Body of pancreas (tissue), 4 donors: Measurements from ENCODE around the gene CPNE2. TPM values are rescaled to one million over a fixed set of nuclear protein-coding genes. Genes with fewer than 3 reads are reported as not detected.
"Not testable (repeated sequence)": the region's sequence is repeated elsewhere in the genome, so short reads cannot be mapped to it uniquely, and the experiment has no call there.

Experiments
- ATAC-seq: fragments of 150-250 bp; one replicate; pipeline ENCODE4 v1.9.1; 2016
- DNase-seq, 4 donors: peaks; one replicate each; pipeline ENCODE4 v3.0.0-alpha.2; 2019
- H3K27ac ChIP-seq, 4 donors: fragments of 200-600 bp; sonication (generic); 1 replicate in 3 of 4; 2 replicates in 1 of 4; pipeline versions ENCODE4 v1.5.1 to v1.6.1; 2016 to 2019; ENCODE audit warnings: mild to moderate bottlenecking in 1 of 4, mixed read lengths in 1 of 4, moderate library complexity in 1 of 4
- H3K27me3 ChIP-seq, 2 donors: fragments of 200-600 bp; sonication (generic); one replicate each; pipeline ENCODE4 v1.6.0; 2016; ENCODE audit warnings: mild to moderate bottlenecking in 1 of 2
- H3K36me3 ChIP-seq, 2 donors: fragments of 200-600 bp; sonication (generic); replicated peaks in 1 of 2; 2 replicates each; pipeline ENCODE4 v1.5.1; 2016; ENCODE audit warnings: low read depth in 2 of 2; ENCODE audit not compliant: insufficient read depth in 1 of 2
- H3K4me1 ChIP-seq: fragments of 200-600 bp; sonication (generic); one replicate; pipeline ENCODE4 v1.6.0; 2016
- H3K4me3 ChIP-seq, 2 donors: fragments of 200-600 bp; sonication (generic); 1 replicate in 1 of 2; 2 replicates in 1 of 2; pipeline ENCODE4 v1.5.1; 2016 to 2019
- H3K9me3 ChIP-seq, 3 donors: fragments of 200-600 bp; sonication (generic); 1 replicate in 2 of 3; 2 replicates in 1 of 3; pipeline ENCODE4 v1.5.1; 2016
- CTCF ChIP-seq, 7 experiments: fragments of 450-650 bp in 4 of 7; fragments of 200-600 bp in 3 of 7; sonication (generic) in 3 of 7; IDR thresholded peaks; one replicate each; pipeline ENCODE4 v1.5.1; 2016 to 2019; ENCODE audit warnings: antibody characterized with exemption in 7 of 7
- POLR2A ChIP-seq, 3 donors: fragments of 450-650 bp; IDR thresholded peaks; one replicate each; pipeline ENCODE4 v1.6.1; 2016; ENCODE audit warnings: antibody characterized with exemption in 3 of 3, mild to moderate bottlenecking in 2 of 3
- WGBS, 2 donors: methylation state at CpG; one replicate each; pipeline ENCODE4 v1.1.5; 2017; 5-methylcytosine and 5-hydroxymethylcytosine counted together
- intact Hi-C: fragments of 100-400 bp; cut with DNase I; formaldehyde crosslinking; loops from one replicate; pipeline ENCODE4 v1.15.1; 2023
- total RNA-seq, 2 donors: library from RNA; depleted of rRNA; stranded (reverse); fragments of >200 nt; gene quantifications; one replicate each; pipeline ENCODE4 v1.1.0, GENCODE V29; 2016

The CPNE2 gene
- total RNA-seq, 2 donors from 2014 or later = 8.8 to 16.5 TPM

- WGBS, 2 donors = 75 to 88% methylated on average over 6 to 9 of the region's 9 CpGs
- H3K36me3 ChIP-seq = no peaks in the 10 kb centered on the region
- TF ChIP-seq CTCF (IDR thresholded peaks at IDR 0.05) = no peak
- DNase-seq (no peak), ATAC-seq (no peak)
- H3K4me3 ChIP-seq = no peak overlapping the region
- H3K27ac ChIP-seq = no peak overlapping the region
- intact Hi-C loops = no loop called here
- no peaks in the 10 kb centered on the region for H3K27me3 ChIP-seq
- H3K4me1 ChIP-seq = no peaks in the 10 kb centered on the region
- H3K9me3 ChIP-seq = no peaks in the 10 kb centered on the region
Measured at GRCh38 chr16:57107321-57107922, 15.0 kb downstream of the CPNE2 start.

GRCh38 chr16:57108432-57108831 is 16.0 kb downstream of the CPNE2 start:
- TF ChIP-seq CTCF (IDR thresholded peaks at IDR 0.05) (no peak), POLR2A (IDR thresholded peaks at IDR 0.05) (no peak)
- H3K4me1 ChIP-seq = no peaks in the 10 kb centered on the region
- DNase-seq (no peak), ATAC-seq (no peak)
- H3K27me3 ChIP-seq = no peaks in the 10 kb centered on the region
- 35 to 58% methylated on average over 1 of the region's 1 CpG for WGBS, 2 donors
- intact Hi-C loops = no loop called here
- H3K27ac ChIP-seq = no peak overlapping the region
- H3K4me3 ChIP-seq = no peak overlapping the region
- H3K36me3 ChIP-seq = no peaks in the 10 kb centered on the region
- no peaks in the 10 kb centered on the region for H3K9me3 ChIP-seq

- 82 to 86% methylated on average over 10 of the region's 10 CpGs for WGBS, 2 donors
- H3K4me3 ChIP-seq, H3K27me3 ChIP-seq, intact Hi-C loops, DNase-seq, H3K9me3 ChIP-seq, H3K27ac ChIP-seq, H3K36me3 ChIP-seq, H3K4me1 ChIP-seq, ATAC-seq: not testable (repeated sequence)
Measured at GRCh38 chr16:57109259-57110105, 17.1 kb downstream of the CPNE2 start.

GRCh38 chr16:57110937-57111336 is 18.6 kb downstream of the CPNE2 start:
- Histone ChIP-seq H3K9me3 (no peaks in the 10 kb centered on the region), H3K27me3 (no peaks in the 10 kb centered on the region), H3K27ac (no peak overlapping the region), H3K36me3 (no peaks in the 10 kb centered on the region), H3K4me3 (no peak overlapping the region), H3K4me1 (no peaks in the 10 kb centered on the region)
- intact Hi-C loops = no loop called here
- ATAC-seq (no peak), DNase-seq (no peak)
- TF ChIP-seq CTCF (IDR thresholded peaks at IDR 0.05) (no peak), POLR2A (IDR thresholded peaks at IDR 0.05) (no peak)
- 89 to 92% methylated on average over 4 of the region's 4 CpGs for WGBS, 2 donors

GRCh38 chr16:57111420-57111819 is 19.0 kb downstream of the CPNE2 start:
- 87 to 100% methylated on average over 2 of the region's 2 CpGs for WGBS, 2 donors
- H3K4me1 ChIP-seq = no peaks in the 10 kb centered on the region
- H3K9me3 ChIP-seq = no peaks in the 10 kb centered on the region
- H3K36me3 ChIP-seq = no peaks in the 10 kb centered on the region
- no peaks in the 10 kb centered on the region for H3K27me3 ChIP-seq
- TF ChIP-seq POLR2A (IDR thresholded peaks at IDR 0.05) (no peak), CTCF (IDR thresholded peaks at IDR 0.05) (no peak)
- intact Hi-C loops = no loop called here
- H3K27ac ChIP-seq = no peak overlapping the region
- ATAC-seq = no peak
- no peak for DNase-seq
- H3K4me3 ChIP-seq = no peak overlapping the region
